ENCODE measurements around the gene MAP4K4.

The MAP4K4 gene

GRCh38 chr2:101842471-101842870 is 145.0 kb downstream of the MAP4K4 start:
- Histone ChIP-seq H3K27me3 (ENCODE audit: insufficient read depth, low read length, poor library complexity) (no peaks in the 10 kb centered on the region), H3K27ac (ENCODE audit: low read length) (peak overlapping the region; percentile 18), H4K20me1 (ENCODE audit: insufficient read depth, low read length) (peaks cover 13% of the 10 kb centered on the region; the same call in 1 of the 2 replicates), H3K9me3 (ENCODE audit: insufficient read depth, low read length, severe bottlenecking) (no peaks in the 10 kb centered on the region), H3K36me3 (ENCODE audit: insufficient read depth, low read length) (peaks cover 97% of the 10 kb centered on the region), H3K4me2 (ENCODE audit: insufficient read depth, low read length) (no peak overlapping the region), H3K79me2 (ENCODE audit: insufficient read depth, low read length) (peaks cover 3% of the 10 kb centered on the region; the same call in 1 of the 2 replicates), H3K4me1 (ENCODE audit: insufficient read depth, low read length) (peaks cover 12% of the 10 kb centered on the region), H2AFZ (ENCODE audit: low read depth, low read length) (no peak overlapping the region), H3K4me3 (ENCODE audit: low read depth in 1 of 2, low read length in 2 of 2) (no peak overlapping the region), H3K9ac (ENCODE audit: low read depth, low read length) (no peak overlapping the region)
- TF ChIP-seq CTCF (IDR thresholded peaks at IDR 0.05; ENCODE audit: borderline replicate concordance, extremely low read depth, low read length, poor library complexity, severe bottlenecking) (no peak), EZH2 (IDR thresholded peaks at IDR 0.05; ENCODE audit: borderline replicate concordance, low read depth, low read length, severe bottlenecking) (no peak)
- ATAC-seq (ENCODE audit: insufficient read depth, low read depth), result peak; percentile 92
- DNase-seq, result peak; percentile 18

DNA sequence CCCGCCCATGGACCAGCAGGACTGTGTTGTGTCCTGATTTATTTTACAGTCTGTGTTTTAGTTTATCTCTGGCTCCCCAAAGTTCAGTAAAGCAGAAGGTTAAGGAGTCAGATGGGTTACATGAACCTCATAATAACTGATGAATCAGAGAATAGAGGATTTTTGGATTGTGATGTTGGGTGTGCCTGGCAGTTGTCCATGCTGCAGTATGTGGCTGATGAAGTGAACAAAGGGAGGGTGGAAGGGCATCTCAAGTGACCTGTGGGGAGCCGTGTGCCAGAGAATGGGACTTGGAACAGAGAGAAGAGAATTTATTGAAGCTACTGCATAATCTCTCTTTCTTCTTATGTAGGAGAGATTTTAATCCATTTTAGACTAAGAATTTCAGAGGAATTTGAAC is 145.5 kb downstream of the MAP4K4 start:
- no peaks in the 10 kb centered on the region for H3K27me3 ChIP-seq (ENCODE audit: insufficient read depth, low read length, poor library complexity)
- peaks cover 13% of the 10 kb centered on the region; the same call in 1 of the 2 replicates for H4K20me1 ChIP-seq (ENCODE audit: insufficient read depth, low read length)
- no peak overlapping the region for H3K9ac ChIP-seq (ENCODE audit: low read depth, low read length)
- no peak for TF ChIP-seq EZH2 (IDR thresholded peaks at IDR 0.05; ENCODE audit: borderline replicate concordance, low read depth, low read length, severe bottlenecking)
- no peak for TF ChIP-seq CTCF (IDR thresholded peaks at IDR 0.05; ENCODE audit: borderline replicate concordance, extremely low read depth, low read length, poor library complexity, severe bottlenecking)
- peaks cover 3% of the 10 kb centered on the region; the same call in 1 of the 2 replicates for H3K79me2 ChIP-seq (ENCODE audit: insufficient read depth, low read length)
- no peak overlapping the region for H3K4me3 ChIP-seq (ENCODE audit: low read depth in 1 of 2, low read length in 2 of 2)
- no peak overlapping the region for H3K4me2 ChIP-seq (ENCODE audit: insufficient read depth, low read length)
- ATAC-seq (ENCODE audit: insufficient read depth, low read depth) (no peak), DNase-seq (no peak)
- no peaks in the 10 kb centered on the region for H3K9me3 ChIP-seq (ENCODE audit: insufficient read depth, low read length, severe bottlenecking)
- peaks cover 12% of the 10 kb centered on the region for H3K4me1 ChIP-seq (ENCODE audit: insufficient read depth, low read length)
- H2AFZ ChIP-seq (ENCODE audit: low read depth, low read length), result no peak overlapping the region
- no peak overlapping the region for H3K27ac ChIP-seq (ENCODE audit: low read length)
- peaks cover 96% of the 10 kb centered on the region for H3K36me3 ChIP-seq (ENCODE audit: insufficient read depth, low read length)

DNA sequence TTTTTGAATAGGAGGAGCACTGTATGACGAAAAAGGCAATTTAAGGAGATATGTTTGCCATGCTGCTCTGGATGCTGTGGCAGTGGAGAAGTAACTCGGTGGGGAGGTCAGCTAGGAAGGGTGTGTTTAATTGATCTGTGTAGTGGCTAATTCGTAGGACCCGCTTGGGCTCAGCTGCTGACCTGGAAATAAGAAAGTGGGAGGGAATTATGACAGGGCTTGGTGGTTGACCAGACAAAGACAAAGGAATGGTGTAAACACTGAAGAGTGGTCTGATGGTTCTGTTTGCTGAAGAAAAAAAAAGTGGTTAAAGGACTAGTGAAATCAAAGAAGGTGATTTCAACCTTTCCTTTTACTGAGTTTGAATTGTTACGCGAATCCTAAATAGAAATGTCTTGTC is 146.0 kb downstream of the MAP4K4 start:
- Histone ChIP-seq H3K36me3 (ENCODE audit: insufficient read depth, low read length) (peaks cover 96% of the 10 kb centered on the region), H3K9ac (ENCODE audit: low read depth, low read length) (no peak overlapping the region), H3K79me2 (ENCODE audit: insufficient read depth, low read length) (peaks cover 3% of the 10 kb centered on the region; the same call in 1 of the 2 replicates), H3K27ac (ENCODE audit: low read length) (no peak overlapping the region), H3K4me3 (ENCODE audit: low read depth in 1 of 2, low read length in 2 of 2) (no peak overlapping the region), H3K4me1 (ENCODE audit: insufficient read depth, low read length) (peaks cover 12% of the 10 kb centered on the region), H3K9me3 (ENCODE audit: insufficient read depth, low read length, severe bottlenecking) (no peaks in the 10 kb centered on the region), H3K4me2 (ENCODE audit: insufficient read depth, low read length) (no peak overlapping the region), H3K27me3 (ENCODE audit: insufficient read depth, low read length, poor library complexity) (no peaks in the 10 kb centered on the region), H2AFZ (ENCODE audit: low read depth, low read length) (no peak overlapping the region), H4K20me1 (ENCODE audit: insufficient read depth, low read length) (peaks cover 13% of the 10 kb centered on the region; the same call in 1 of the 2 replicates)
- no peak for ATAC-seq (ENCODE audit: insufficient read depth, low read depth)
- no peak for DNase-seq
- no peak for TF ChIP-seq EZH2 (IDR thresholded peaks at IDR 0.05; ENCODE audit: borderline replicate concordance, low read depth, low read length, severe bottlenecking)
- TF ChIP-seq CTCF (IDR thresholded peaks at IDR 0.05; ENCODE audit: borderline replicate concordance, extremely low read depth, low read length, poor library complexity, severe bottlenecking), result no peak

Data from DND-41 (cell line).